Measurements from ENCODE around the gene RP2. TPM values are rescaled to one million over a fixed set of nuclear protein-coding genes. Genes with fewer than 3 reads are reported as not detected.

Gene RP2
- total and polyA plus RNA-seq, 2 experiments from 2014 or later: 2.4 to 3.8 TPM

DNA sequence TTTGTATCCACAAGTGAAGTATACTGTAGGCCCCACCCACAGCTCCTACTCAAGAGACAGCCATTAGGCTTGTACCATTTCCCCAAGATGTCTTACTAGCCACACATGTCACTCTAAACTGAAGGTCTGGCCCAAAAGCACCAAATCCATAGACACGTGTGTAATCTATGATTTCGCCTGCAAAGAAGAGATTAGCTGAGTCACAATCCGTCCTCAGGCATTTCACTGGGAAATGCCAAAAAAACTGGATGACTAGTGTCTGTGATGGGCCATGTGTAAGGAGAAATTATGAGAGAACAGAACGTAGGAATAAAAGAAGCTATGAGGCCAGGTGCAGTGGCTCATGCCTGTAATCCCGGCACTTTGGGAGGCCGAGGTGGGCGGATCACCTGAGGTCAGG lies 21.9 kb upstream of the RP2 start:
- Histone ChIP-seq H3K36me3 (no peaks in the 10 kb centered on the region), H3K27me3 (no peaks in the 10 kb centered on the region), H3K27ac (no peak overlapping the region), H3K4me1 (ENCODE audit: low read depth) (no peaks in the 10 kb centered on the region), H3K9me3 (ENCODE audit: low read depth) (no peaks in the 10 kb centered on the region), H3K4me3 (no peak overlapping the region)
- TF ChIP-seq, protein P1, sequence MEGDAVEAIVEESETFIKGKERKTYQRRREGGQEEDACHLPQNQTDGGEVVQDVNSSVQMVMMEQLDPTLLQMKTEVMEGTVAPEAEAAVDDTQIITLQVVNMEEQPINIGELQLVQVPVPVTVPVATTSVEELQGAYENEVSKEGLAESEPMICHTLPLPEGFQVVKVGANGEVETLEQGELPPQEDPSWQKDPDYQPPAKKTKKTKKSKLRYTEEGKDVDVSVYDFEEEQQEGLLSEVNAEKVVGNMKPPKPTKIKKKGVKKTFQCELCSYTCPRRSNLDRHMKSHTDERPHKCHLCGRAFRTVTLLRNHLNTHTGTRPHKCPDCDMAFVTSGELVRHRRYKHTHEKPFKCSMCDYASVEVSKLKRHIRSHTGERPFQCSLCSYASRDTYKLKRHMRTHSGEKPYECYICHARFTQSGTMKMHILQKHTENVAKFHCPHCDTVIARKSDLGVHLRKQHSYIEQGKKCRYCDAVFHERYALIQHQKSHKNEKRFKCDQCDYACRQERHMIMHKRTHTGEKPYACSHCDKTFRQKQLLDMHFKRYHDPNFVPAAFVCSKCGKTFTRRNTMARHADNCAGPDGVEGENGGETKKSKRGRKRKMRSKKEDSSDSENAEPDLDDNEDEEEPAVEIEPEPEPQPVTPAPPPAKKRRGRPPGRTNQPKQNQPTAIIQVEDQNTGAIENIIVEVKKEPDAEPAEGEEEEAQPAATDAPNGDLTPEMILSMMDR (IDR thresholded peaks at IDR 0.05; ENCODE audit: low read depth, low read length): no peak
- no peak for DNase-seq (ENCODE audit: low read depth in 1 of 2, low spot score in 1 of 2)

DNA sequence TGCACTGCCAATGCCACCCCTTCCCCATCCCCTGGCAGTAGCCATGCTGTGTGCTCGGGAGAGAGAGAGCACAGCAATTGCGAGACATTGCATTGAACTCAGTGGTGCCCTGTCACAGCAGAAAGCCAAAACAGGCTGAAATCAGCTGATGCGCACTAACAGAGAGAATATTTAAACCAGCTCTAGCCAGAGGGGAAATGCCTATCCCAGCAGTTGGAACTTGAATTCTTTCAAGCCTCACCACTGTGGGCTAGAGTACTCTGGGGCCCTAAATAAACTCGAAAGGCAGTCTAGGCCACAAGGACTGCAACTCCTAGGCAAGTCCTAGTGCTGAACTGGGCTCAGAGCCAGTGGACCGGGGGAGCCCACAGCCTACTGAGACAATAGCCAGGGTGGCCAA lies 17.7 kb upstream of the RP2 start:
- Histone ChIP-seq H3K4me1 (ENCODE audit: low read depth) (no peaks in the 10 kb centered on the region), H3K36me3 (no peaks in the 10 kb centered on the region), H3K27ac (no peak overlapping the region), H3K9me3 (ENCODE audit: low read depth) (no peaks in the 10 kb centered on the region), H3K27me3 (no peaks in the 10 kb centered on the region), H3K4me3 (no peak overlapping the region)
- TF ChIP-seq, protein P1 (IDR thresholded peaks at IDR 0.05; ENCODE audit: low read depth, low read length): no peak
- no peak for DNase-seq (ENCODE audit: low read depth in 1 of 2, low spot score in 1 of 2)

DNA sequence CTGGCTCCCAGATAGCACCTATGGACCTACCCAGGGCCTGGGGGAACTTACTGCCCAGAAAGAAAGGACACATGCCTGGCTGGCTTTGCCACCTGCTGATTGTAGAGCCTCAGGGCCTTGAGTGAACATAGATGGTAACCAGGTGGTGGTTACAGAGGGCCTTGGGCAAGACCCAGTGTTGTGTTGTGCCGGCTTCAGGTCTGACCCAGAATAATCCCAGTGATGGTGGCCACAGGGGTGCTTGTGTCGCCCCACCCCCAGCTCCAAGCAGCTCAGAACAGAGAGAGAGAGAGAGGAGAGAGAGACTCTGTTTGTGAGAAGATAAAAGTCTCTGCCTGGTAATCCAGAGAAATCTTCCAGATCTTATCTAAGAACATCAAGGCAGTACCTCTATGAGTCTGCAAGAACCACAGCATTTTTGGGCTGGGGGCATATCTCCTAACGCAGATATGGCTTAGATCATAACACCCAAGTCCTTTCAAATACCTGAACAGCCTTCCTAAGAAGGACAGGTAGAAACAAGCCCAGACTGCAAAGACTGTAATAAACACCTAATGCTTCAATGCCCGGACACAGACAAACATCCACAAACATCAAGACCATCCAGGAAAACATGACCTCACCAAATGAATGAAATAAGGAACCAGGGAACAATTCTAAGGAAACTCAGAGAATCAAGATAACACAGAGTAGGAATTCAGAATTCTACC lies 16.3 kb upstream of the RP2 start:
- H3K27ac ChIP-seq: no peak overlapping the region
- H3K4me3 ChIP-seq: no peak overlapping the region
- DNase-seq (ENCODE audit: low read depth in 1 of 2, low spot score in 1 of 2): no peak
- no peaks in the 10 kb centered on the region for H3K36me3 ChIP-seq
- no peaks in the 10 kb centered on the region for H3K9me3 ChIP-seq (ENCODE audit: low read depth)
- H3K27me3 ChIP-seq: no peaks in the 10 kb centered on the region
- H3K4me1 ChIP-seq (ENCODE audit: low read depth): no peaks in the 10 kb centered on the region
- TF ChIP-seq, protein P1 (IDR thresholded peaks at IDR 0.05; ENCODE audit: low read depth, low read length): no peak

DNA sequence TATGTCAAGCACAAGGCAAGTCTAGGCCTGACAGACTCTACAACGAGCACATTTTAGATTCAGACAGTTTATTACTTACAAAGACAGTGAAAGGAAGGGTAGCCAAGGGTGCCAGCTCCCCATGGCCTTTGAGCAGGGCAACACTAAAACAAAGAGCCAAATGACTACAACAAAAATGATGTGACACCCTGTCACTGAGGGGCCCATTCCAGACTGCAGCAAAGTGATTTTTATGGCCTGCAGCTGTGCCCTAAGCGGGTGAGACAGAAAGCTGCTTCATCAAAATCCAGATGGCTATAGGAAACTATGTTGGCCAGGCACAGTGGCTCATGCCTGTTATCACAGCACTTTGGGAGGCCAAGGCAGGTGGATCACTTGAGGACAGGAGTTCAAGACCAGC lies 13.4 kb upstream of the RP2 start:
- no peaks in the 10 kb centered on the region for H3K4me1 ChIP-seq (ENCODE audit: low read depth)
- H3K36me3 ChIP-seq: no peaks in the 10 kb centered on the region
- no peaks in the 10 kb centered on the region for H3K27me3 ChIP-seq
- TF ChIP-seq, protein P1 (IDR thresholded peaks at IDR 0.05; ENCODE audit: low read depth, low read length): no peak
- DNase-seq (ENCODE audit: low read depth in 1 of 2, low spot score in 1 of 2): no peak
- no peak overlapping the region for H3K27ac ChIP-seq
- no peaks in the 10 kb centered on the region for H3K9me3 ChIP-seq (ENCODE audit: low read depth)
- H3K4me3 ChIP-seq: no peak overlapping the region

DNA sequence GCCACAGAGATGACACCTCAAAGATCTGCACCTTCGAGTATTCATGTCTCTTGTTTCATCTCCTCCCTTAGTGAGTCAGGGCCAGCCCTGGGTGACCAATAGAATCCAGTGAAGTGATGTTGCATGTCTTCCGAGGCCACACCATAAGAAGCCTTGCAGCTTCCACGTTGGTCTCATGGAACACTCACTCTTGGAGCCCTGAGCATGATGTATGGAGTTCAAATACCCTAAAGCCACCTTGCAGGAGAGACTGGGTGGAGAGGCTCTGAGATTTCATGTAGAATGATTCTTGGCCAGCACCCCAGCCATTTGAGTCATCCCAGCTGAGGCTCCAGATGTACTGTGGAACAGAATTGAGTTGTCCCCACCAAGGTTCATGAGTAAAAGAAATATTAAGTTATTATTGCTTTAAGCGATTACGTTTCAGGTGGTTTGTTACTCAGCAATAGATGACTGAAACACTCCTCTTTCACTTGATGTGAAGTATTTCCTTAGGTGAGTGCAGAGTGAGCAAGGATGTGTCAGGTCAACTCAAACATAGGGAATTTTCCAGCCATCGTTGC lies 5.0 kb upstream of the RP2 start:
- H3K27ac ChIP-seq: no peak overlapping the region
- no peaks in the 10 kb centered on the region for H3K4me1 ChIP-seq (ENCODE audit: low read depth)
- TF ChIP-seq, protein P1 (IDR thresholded peaks at IDR 0.05; ENCODE audit: low read depth, low read length): no peak
- no peaks in the 10 kb centered on the region for H3K27me3 ChIP-seq
- H3K9me3 ChIP-seq (ENCODE audit: low read depth): no peaks in the 10 kb centered on the region
- peak in 1 of 2 donors; percentile 35 for DNase-seq (ENCODE audit: low read depth in 1 of 2, low spot score in 1 of 2)
- H3K4me3 ChIP-seq: no peak overlapping the region
- no peaks in the 10 kb centered on the region for H3K36me3 ChIP-seq

All from cardiac muscle cell (in vitro differentiated cells and primary cell).